NCI-H345 (cell line): ENCODE data around the gene PRRC2B.
"Not testable (repeated sequence)": the region's sequence is repeated elsewhere in the genome, so short reads cannot be mapped to it uniquely, and the experiment has no call there.

Source experiments
- DNase-seq: peaks from one replicate; lab custom pipeline; 2025; lab: John Stamatoyannopoulos, UW

Gene PRRC2B

DNA sequence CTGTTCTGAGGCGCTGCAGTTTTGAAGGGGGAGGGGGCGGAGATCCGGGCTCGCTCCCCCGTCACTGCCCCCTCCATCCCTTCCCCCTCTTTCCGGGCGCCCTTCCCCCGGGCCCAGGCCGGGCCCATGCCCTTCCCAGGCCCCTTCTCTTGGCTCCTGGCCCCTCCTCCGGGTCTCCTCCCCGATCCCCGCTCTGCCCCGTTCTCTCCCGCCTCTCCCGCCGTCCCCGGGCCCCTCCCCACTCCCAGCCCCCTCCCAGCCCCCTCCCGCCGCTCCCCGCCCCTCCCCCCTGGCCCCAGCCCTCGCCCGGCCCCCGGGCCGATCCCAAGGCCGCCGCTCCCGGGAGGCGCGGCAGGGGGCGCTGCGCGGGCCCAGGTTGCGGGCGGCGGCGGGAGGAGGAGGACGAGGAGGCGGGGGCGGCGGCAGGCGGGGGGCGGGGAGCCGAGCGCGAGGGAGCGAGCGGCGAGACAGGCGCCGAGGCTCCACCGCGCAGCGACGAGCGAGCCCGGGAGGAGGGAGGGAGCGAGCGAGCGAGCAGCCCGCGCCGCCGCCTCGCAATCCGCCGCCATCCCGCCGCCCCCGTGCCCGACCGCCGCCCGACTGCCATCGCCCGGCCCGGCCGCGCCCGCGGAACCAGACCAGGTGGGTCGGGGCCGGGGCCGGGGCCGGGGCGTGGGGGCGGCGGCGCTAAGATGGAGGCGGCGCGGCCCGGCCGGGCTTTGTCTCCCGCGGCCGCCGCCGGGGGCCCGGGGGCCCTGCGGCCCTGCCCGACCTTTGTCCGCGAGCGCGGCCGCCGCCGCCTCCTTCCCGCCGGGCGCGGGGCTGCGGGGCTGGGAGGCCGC, at the start of gene PRRC2B:
TSS of gene PRRC2B (plus strand) at position 465 of the 842 bp plus-strand sequence. CDS start 36,059 bp downstream, outside the sequence.
- DNase-seq: peak; percentile 91

DNA sequence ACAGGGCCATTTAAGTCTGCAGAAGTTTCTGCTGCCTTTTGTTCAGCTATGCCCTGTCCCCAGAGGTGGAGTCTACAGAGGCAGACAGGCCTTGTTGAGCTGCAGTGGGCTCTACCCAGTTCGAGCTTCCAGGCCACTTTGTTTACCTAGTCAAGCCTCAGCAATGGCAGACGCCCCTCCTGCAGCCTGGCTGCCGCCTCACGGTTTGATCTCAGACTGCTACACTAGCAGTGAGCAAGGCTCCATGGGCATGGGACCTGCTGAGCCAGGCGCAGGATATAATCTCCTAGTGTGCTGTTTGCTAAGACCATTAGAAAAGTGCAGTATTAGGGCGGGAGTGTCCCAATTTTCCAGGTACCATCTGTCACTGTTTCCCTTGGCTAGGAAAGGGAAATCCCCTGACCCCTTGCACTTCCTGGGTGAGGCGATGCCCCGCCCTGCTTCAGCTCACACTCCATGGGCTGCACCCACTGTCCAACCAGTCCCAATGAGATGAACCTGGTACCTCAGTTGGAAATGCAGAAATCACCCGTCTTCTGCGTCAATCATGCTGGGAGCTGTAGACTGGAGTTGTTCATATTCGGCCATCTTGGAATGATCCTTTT, 48.9 kb upstream of the PRRC2B start:
- not testable (repeated sequence) for DNase-seq

DNA sequence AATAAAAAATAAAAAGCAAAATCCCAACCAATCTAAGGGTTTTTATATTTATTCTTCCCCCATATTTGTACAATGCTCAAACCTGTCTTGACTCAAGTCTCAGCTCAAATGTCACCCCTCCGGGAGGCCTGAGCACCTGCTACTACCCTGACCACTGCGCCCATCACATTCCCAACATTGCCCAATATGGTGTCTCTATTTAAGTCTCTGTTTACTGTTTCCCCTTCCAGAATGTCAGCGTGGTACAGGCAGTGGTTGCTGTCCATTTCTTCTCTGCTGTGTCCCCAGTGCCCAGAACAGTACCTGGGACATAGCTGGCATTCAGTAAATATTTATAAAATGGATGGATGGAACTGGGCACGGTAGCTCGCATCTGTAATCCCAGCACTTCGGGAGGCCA, 47.3 kb upstream of the PRRC2B start:
- no peak for DNase-seq

DNA sequence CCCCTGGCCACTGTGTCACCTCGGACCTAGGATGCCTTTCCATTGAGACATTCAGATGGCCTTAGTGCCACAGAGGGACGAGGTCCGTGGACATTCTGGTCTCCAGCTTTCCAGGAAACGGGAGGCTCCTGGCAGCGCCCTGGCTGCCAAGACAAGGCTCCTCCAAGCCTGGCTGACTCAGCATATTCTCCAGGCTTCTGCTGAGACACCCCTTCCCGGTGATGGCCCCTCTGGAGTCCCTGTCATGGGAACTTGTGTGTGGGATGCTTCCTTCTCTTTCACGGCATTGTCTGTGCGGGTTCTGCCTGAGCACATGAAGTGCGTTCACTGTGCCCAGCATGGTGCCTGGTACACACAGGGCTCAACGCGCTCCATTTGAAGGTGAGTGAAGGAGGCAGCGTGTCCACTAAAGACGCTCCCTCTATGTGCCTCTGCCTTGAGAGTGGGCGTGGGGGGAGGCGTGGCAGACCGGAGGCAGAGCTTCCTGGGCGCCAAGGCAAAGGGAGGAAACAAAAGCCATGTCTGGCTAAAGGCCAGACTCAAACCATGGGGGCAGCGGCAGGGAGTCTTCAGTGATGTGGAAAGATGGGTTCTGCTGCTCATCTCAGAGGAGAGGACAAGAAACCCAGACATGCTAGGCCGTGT, 46.4 kb upstream of the PRRC2B start:
- DNase-seq: peak; percentile 27

DNA sequence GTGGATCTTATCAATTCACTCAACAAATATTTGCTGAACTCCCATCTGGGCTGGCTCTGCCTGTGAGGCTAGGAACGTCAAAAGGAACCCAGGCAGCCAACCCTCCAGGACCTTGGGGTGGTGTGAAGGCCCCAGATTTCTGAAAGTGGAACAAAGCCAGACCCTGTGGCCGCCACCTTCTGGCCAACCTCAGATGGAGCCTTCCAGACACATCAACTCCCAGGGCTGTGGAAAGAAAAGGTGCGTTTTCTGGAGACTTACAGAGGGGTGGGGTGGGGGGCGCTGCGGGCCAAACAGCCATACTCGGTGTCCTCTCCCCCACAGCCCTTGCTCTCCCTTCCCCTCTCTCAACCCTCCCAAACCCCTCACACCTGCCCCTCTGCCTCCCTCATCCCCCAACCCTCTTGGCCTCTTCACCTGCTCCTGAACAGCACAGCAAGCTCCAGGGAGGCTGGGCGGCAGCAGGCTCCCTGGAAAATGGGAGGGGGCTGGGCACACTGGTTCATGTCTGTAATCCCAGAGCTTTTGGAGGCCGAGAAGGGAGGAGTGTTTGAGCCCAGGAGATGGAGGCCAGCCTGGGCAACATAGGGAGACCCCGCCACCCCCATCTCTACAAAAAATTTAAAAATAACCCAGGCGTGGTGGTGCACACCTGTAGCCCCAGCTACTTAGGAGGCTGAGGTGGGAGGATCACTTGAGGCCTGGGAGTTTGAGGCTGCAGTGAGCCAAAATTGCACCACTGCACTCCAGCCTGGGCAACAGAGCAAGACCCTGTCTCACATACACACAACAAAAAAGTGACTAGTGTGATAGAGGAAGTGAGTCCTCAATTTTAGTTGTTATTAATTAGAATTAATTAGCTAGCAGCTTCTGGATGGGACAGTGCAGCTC, 45.0 kb upstream of the PRRC2B start:
- no peak for DNase-seq

DNA sequence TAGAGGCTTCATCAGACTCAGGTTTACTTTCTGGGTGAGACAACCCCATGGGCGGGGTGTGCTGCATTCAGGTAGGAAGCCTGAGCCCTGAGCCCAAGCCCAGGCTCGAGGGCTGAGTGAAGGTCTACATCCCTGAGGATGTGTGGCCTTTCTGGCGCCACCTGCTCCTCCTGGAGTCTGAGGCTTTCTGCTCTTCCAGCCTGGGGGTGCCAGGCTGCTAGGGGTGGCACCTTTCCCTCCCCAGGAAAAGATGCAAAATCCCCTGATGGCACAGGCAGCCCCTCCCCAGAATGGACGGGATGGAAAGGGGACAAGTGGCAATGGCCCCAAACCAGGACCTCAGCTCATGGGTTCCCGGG, 44.4 kb upstream of the PRRC2B start:
- DNase-seq: no peak

DNA sequence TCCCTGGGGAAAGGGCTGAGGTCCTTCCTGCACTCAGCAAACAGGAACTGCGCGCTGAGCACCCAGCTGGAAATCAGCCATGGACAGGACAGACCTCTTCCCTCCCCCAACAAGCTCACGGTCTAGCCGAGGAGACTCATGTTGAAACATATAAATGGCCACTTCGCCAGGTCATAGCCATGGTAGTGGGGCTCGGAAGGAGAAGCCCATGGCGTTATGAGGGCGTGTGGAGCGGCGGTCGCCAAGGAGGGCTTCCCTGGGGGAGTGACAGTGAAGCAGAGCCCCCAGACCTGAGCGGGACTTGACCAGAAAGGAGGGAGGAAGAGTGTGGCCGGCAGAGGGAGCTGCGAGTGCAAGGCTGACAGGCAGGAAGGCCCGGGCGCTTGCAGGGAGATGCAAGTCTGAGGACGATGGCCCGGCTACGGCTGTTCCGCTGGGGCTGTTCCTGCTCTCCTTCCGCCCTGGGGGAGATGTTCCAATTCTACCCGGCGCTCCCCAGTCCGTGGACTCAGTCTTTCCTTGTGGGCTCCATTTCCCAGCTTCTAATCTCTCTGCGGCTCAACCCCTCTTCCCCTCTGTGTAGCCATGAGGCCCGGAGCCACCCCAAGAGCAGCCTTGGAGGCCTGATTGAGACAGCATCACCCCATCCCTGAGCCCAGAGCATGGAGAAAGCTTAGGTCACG, 43.9 kb upstream of the PRRC2B start:
- DNase-seq: peak; percentile 84

DNA sequence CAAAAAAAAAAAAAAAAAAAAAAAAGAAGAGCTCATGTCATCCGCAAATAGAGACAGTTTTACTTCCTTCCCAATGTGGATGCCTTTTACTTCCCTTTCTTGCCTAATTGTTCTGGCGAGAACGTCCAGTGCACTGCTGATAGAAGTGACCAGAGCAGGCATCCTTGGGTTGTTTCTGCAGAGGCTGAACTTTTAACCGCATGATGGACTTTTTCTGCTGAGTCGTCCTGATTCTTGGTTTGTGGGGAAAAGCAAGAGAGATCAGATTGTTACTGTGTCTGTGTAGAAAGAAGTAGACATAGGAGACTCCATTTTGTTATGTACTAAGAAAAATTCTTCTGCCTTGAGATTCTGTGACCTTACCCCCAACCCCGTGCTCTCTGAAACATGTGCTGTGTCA, 37.4 kb upstream of the PRRC2B start:
- DNase-seq: not testable (repeated sequence)

DNA sequence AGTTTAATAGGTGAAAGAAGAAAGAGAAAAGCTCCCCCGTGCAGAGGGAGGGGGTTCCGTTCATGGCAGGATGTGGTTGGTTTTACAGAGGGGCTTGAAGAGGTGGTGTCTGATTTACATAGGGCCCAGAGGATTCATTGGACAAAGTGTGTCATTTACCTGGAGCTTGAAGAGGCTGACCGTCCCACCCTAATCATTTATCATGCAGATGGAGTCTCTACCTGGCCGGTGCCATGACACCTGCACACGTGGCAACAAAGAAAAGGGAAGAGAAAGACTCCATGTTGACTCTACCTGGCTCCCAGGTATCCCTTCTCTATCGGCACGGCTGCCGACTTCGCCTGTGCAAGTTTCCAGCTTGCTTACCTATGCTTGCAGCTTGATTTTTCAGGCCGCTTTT, 35.3 kb upstream of the PRRC2B start:
- DNase-seq: no peak

DNA sequence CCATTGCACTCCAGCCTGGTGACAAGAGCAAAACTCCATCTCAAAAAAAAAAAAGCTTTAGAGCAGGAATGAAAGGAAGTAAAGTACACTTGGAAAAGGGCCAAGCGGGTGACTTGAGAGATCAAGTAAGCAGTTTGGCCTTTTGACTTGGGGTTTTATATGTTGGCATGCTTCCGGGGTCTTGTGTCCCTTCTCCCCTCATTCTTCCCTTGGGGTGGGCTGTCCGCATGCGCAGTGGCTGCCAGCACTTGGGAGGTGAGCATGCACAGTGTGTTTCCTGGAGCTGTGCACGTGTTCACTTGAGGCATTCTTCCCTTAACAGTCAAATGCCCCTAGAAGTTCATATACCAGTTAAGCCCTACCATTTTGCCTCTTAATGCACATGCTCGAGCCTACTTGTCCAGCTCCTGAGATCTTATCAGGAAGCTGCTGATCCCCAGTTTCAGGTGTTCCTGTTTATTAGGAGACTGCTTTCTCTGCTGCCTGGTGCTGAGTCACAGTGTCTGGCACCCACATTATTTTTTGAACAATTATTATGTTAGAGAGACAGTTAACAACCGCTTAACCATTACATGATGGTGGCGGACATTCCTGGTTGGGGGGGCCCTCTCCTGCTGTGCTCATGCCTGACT, 32.6 kb upstream of the PRRC2B start:
- DNase-seq: no peak

DNA sequence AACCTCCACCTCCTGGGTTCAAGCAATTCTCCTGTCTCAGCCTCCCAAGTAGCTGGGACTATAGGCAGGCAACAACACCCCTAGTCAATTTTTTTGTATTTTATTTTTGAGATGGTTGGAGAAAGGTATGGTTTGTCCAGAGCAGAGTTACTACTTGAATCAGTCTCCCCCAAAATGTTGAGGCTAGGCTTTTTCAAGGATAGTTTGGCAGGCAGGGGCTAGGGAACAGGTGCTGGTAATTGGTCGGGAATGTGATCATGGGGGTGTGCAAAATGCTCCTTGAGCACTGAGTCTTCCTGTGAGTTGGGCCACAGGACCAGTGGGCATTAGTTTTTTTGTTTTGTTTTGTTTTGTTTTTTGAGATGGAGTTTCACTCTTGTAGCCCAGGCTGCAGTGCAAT, 28.3 kb upstream of the PRRC2B start:
- DNase-seq: no peak

DNA sequence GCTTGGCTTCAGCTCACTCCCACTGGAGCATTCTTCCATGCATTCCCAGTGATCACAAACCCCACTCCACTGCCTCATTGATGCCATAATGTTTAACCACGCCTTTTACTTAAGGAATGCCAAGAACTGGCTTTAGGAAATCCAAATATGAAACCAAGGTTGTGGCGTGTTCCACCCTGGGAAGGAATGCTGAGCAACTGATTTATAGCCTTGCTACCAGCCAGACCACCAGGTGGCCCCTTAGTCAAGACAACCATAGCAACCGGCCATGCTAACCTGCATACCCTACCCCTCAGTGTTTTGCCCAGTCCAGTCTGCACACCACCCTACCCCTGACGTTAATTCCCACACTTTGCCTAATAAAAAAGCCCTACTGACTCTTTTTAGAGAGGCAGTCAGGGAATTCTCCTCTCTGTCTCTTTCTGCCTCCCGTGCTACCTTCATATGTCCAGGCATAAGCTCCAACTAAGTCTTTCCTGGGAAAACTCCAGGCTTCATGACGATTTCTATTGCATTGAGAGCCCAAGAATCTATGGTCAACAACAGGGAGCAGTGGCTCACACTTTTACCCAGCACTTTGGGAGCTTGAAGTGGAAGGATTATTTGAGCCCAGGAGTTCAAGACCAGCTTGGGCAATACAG, 27.0 kb upstream of the PRRC2B start:
- no peak for DNase-seq

DNA sequence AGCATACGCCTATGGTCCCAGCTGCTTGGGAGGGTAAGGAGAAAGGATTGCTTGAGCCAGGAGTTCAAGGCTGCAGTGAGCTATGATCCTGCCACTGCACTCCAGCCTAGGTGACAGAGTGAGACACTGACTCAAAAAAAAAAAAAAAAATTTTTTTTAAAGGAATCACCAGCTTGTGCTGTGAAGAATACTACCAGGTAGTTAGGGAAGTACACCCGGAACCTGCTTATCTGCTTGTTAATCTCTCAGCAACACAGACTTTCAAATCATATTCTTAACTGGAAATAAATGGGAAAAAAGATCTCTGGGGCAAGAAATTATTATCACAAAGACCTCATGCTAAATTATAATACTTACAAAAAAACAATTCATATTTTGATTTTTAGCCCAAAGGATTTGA, 26.4 kb upstream of the PRRC2B start:
- DNase-seq: no peak

DNA sequence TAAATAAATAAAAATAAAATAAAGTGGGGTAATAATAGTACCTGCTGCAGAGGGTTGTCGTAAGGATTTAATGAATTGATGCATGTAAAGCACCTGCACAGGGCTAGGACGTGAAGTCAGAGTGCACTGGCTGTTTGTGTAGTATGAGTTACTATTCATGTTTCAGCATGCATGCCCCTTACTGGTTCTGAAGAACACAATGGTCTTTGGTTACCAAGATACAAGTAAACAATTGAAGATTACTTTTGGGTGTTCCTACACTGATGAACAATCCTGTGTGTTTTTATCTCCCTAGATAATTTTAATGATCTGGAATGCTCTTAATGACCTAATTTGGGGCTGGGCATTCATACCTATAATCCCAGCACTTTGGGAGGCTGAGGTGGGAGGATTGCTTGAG, 23.2 kb upstream of the PRRC2B start:
- DNase-seq: peak; percentile 23

DNA sequence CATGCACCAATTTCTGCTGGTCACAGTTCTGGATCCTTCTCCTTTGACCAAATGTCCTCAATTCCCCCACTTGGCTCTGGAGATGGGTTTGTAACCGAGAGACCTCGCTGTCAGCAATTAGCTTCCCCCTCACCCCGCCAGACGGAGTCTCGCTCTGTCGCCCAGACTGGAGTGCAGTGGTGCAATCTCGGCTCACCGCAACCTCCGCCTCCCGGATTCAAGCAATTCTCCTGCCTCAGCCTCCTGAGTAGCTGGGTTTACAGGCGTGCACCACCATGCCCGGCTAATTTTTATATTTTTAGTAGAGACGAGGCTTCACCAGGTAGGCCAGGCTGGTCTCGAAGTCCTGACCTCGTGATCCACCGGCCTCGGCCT, 21.3 kb upstream of the PRRC2B start:
- not testable (repeated sequence) for DNase-seq

DNA sequence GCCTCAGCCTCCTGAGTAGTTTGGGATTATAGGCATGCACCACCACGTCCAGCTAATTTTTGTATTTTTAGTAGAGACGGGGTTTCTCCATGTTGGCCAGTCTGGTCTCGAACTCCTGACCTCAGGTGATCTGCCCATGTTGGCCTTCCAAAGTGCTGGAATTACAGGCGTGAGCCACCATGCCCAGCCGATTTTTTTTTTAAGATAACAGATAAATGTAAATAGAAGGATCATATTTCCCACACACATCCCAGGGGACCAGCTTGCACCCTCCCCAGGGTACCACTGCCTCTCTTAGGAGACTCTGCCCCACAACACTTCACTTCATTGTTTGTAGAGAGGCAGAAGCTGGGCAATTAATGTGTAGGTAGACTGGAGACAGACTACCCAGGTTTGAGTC, 19.2 kb upstream of the PRRC2B start:
- peak; percentile 64 for DNase-seq

DNA sequence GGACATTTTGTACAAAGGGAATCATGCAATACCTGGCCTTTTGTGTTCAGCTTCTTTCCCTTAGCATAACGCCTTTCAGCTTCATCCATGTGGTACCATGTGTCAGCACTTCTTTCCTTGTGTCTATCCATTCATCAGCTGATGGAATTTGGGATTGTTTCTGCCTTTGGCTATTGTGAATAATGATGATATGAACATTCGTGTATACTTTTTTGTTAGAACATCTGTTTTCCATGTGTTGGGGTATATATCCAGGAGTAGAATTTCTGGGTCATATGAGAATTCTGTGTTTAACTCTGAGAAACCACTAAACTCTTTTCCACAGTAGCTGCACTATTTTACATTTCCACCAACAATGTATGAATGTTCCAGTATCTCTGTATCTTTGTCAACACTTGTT, 14.8 kb upstream of the PRRC2B start:
- no peak for DNase-seq

DNA sequence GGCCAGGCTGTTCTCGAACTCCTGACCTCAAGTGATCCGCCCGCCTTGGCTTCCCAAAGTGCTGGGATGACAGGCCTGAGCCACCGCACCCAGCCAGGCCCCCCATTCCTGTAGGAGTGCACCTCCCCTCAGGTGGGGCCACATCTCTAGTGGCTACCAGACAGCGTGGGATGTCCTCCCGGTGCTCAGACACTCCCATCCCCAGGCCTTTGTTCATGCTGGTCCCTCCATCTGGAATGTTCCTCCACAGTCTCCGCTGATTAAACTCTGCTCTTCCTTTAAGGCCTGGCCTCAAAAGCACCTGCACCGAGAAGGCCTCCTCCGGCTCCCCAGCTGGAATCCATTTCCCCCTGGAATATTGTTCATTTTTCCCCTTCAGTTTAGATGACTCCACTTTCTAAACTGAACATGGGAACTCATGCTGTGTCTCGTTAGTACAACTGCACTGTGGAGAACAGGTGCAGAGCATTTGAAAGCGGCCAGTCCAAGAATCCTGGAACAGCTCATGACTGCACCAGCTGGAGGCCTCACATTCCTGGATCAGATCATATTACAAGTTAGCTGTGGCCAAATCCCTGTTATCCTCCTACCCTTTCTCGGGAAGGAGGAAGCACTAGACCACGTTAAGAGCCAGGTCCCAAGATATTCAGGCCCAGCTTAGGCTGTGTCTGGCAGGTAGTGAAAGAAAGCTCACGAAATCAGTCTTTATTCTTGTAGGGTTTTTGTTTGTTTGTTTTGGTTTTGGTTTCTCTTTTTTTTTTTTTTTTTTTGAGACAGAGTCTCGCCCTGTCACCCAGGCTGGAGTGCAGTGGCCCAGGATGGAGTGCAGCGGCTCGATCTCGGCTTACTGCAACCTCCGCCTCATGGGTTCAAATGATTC, 10.8 kb upstream of the PRRC2B start:
- peak; percentile 92 for DNase-seq

DNA sequence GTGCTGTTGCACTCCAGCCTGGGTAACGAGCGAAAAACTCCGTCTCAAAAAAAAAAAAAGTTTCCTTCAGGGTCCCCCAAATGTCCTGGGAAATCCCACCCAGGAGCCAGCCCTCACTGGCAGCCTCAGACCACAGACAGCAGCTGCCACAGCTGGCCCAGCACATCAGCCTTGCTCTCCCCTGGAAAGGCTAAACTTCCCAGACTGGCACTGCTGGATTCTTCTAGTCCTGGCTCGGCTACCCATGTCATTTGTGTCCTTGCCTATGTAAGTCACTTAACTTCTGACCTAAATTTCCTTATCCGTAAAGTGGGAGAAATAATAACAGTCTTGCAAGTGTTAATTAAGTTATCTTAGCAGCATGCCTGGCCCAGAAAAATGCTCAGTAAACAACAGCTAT, 8.6 kb upstream of the PRRC2B start:
- DNase-seq: no peak

DNA sequence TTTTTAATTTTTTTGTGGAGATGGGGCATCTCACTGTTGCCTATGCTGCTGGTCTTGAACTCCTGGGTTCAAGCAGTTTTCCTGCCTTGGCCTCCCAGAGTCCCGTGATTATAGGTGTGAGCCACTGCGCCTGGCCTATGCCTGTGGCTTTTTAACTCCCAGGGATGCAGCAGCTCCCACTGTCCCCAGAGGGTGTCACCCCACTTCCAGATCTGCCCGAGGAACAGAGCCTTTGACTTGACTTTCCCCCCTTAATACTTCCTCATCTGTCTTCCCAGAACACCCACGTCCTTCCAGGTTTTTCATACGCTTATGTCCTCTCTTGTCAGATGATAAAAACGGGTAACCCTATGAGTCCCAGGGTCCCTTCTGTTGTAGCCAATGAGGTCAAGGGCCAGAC, 7.6 kb upstream of the PRRC2B start:
- no peak for DNase-seq
